H9 (cell line): ENCODE measurements around the gene ANKFY1. TPM values are rescaled to one million over a fixed set of nuclear protein-coding genes. Genes with fewer than 3 reads are reported as not detected.

Source experiments
- DNase-seq: peaks from one replicate; pipeline ENCODE4 v3.0.0-alpha.2; 2017
- H2AFZ ChIP-seq: one replicate; pipeline ENCODE4 v1.6.1; 2013; ENCODE audit warnings: mild to moderate bottlenecking, low read length, control low read depth, moderate library complexity
- H2AK5ac ChIP-seq: 2 replicates; pipeline ENCODE4 v1.6.1; 2013; ENCODE audit warnings: low read length, control low read depth, mixed read lengths; ENCODE audit not compliant: insufficient read length
- H2BK120ac ChIP-seq: one replicate; pipeline ENCODE4 v1.6.1; 2013; ENCODE audit warnings: low read depth, mild to moderate bottlenecking, low read length, control low read depth, inconsistent platforms; ENCODE audit not compliant: poor library complexity, severe bottlenecking
- H2BK12ac ChIP-seq: 2 replicates; pipeline ENCODE4 v1.6.1; 2013; ENCODE audit warnings: low read length, control low read depth, mixed read lengths, low read depth; ENCODE audit not compliant: insufficient read length
- H2BK15ac ChIP-seq: 2 replicates; pipeline ENCODE4 v1.6.1; 2013; ENCODE audit warnings: low read depth, low read length, control low read depth
- H2BK20ac ChIP-seq: one replicate; pipeline ENCODE4 v1.6.1; 2013; ENCODE audit warnings: low read depth, mild to moderate bottlenecking, low read length, control low read depth, inconsistent platforms; ENCODE audit not compliant: poor library complexity, severe bottlenecking
- H2BK5ac ChIP-seq: 2 replicates; pipeline ENCODE4 v1.6.1; 2013; ENCODE audit warnings: low read length, control low read depth, mixed read lengths; ENCODE audit not compliant: insufficient read length
- H3K14ac ChIP-seq: 2 replicates; pipeline ENCODE4 v1.6.1; 2013; ENCODE audit warnings: low read length, control low read depth; ENCODE audit not compliant: insufficient read depth
- H3K18ac ChIP-seq: 2 replicates; pipeline ENCODE4 v1.6.1; 2013; ENCODE audit warnings: low read depth, mild to moderate bottlenecking, mixed read lengths, low read length, control low read depth; ENCODE audit not compliant: insufficient read length
- H3K23ac ChIP-seq: 2 replicates; pipeline ENCODE4 v1.6.1; 2013; ENCODE audit warnings: low read length, control low read depth, mixed read lengths, low read depth; ENCODE audit not compliant: insufficient read length
- H3K23me2 ChIP-seq: 2 replicates; pipeline ENCODE4 v1.6.1; 2013; ENCODE audit warnings: low read depth, mild to moderate bottlenecking, mixed read lengths, low read length, control low read depth; ENCODE audit not compliant: insufficient read length, poor library complexity, severe bottlenecking
- H3K27ac ChIP-seq: 2 replicates; pipeline ENCODE4 v1.5.1; 2013; ENCODE audit warnings: low read length, control low read depth, mixed read lengths, low read depth; ENCODE audit not compliant: insufficient read length
- H3K27me3 ChIP-seq: 2 replicates; pipeline ENCODE4 v1.6.1; 2013; ENCODE audit warnings: low read length, control low read depth, inconsistent platforms; ENCODE audit not compliant: insufficient read depth
- H3K4ac ChIP-seq: 2 replicates; pipeline ENCODE4 v1.6.1; 2013; ENCODE audit warnings: low read depth, mild to moderate bottlenecking, control low read depth, inconsistent platforms, low read length, moderate library complexity
- H3K4me1 ChIP-seq: 2 replicates; pipeline ENCODE4 v1.6.1; 2013; ENCODE audit warnings: low read length, control low read depth, inconsistent platforms; ENCODE audit not compliant: insufficient read depth
- H3K4me2 ChIP-seq: 2 replicates; pipeline ENCODE4 v1.6.1; 2013; ENCODE audit warnings: low read length, control low read depth, mixed read lengths; ENCODE audit not compliant: insufficient read length, insufficient read depth
- H3K56ac ChIP-seq: 2 replicates; pipeline ENCODE4 v1.6.1; 2013; ENCODE audit warnings: low read depth, mild to moderate bottlenecking, mixed read lengths, low read length, control low read depth; ENCODE audit not compliant: insufficient read length
- H3K79me1 ChIP-seq: 2 replicates; pipeline ENCODE4 v1.6.1; 2013; ENCODE audit warnings: low read depth, mild to moderate bottlenecking, moderate library complexity, low read length, control low read depth, inconsistent platforms; ENCODE audit not compliant: insufficient read depth, poor library complexity, severe bottlenecking
- H3K79me2 ChIP-seq: 2 replicates; pipeline ENCODE4 v1.6.1; 2013; ENCODE audit warnings: low read length, control low read depth, inconsistent platforms; ENCODE audit not compliant: insufficient read depth
- H3K9ac ChIP-seq: 2 replicates; pipeline ENCODE4 v1.6.1; 2013; ENCODE audit warnings: low read length, control low read depth, mixed read lengths; ENCODE audit not compliant: insufficient read length; ENCODE audit errors: extremely low read depth
- H3K9me3 ChIP-seq: one replicate; pipeline ENCODE4 v1.6.1; 2013; ENCODE audit warnings: low read depth, low read length, inconsistent platforms; ENCODE audit not compliant: control insufficient read depth
- H3T11ph ChIP-seq: one replicate; pipeline ENCODE4 v1.6.1; 2013; ENCODE audit warnings: mild to moderate bottlenecking, low read length, control low read depth, inconsistent platforms
- H4K20me1 ChIP-seq: one replicate; pipeline ENCODE4 v1.6.1; 2013; ENCODE audit not compliant: control insufficient read depth, insufficient read length, insufficient read depth
- H4K5ac ChIP-seq: 2 replicates; pipeline ENCODE4 v1.6.1; 2013; ENCODE audit warnings: low read depth, mild to moderate bottlenecking, mixed read lengths, low read length, control low read depth; ENCODE audit not compliant: insufficient read length
- H4K8ac ChIP-seq: replicated peaks from 2 replicates; pipeline ENCODE4 v1.6.1; 2013; ENCODE audit warnings: low read length, control low read depth, mixed read lengths, low read depth; ENCODE audit not compliant: insufficient read length
- H4K91ac ChIP-seq: 2 replicates; pipeline ENCODE4 v1.6.1; 2013; ENCODE audit warnings: low read depth, mild to moderate bottlenecking, moderate library complexity, mixed read lengths, low read length, control low read depth; ENCODE audit not compliant: insufficient read length
- H3K27ac Mint-ChIP-seq, 3 experiments: 2 replicates in 2 of 3; 3 replicates in 1 of 3; pipeline ENCODE4 v1.8.0; 2020 to 2021; ENCODE audit warnings: mixed read lengths in 3 of 3, mild to moderate bottlenecking in 1 of 3, moderate library complexity in 1 of 3
- H3K27me3 Mint-ChIP-seq: 2 replicates; pipeline ENCODE4 v1.8.0; 2021; ENCODE audit warnings: low read depth, mild to moderate bottlenecking, moderate library complexity, mixed read lengths
- H3K36me3 Mint-ChIP-seq, 3 experiments: 2 replicates in 2 of 3; 3 replicates in 1 of 3; pipeline ENCODE4 v1.8.0; 2020 to 2021; ENCODE audit warnings: low read depth in 3 of 3, mixed read lengths in 3 of 3; ENCODE audit not compliant: insufficient read depth in 1 of 3
- H3K4me1 Mint-ChIP-seq, 2 experiments: 2 replicates each; pipeline ENCODE4 v1.8.0; 2020; ENCODE audit warnings: mixed read lengths in 2 of 2
- H3K4me3 Mint-ChIP-seq, 2 experiments: 2 replicates in 1 of 2; 3 replicates in 1 of 2; pipeline ENCODE4 v1.8.0; 2020 to 2021; ENCODE audit warnings: mild to moderate bottlenecking in 2 of 2, mixed read lengths in 2 of 2, moderate library complexity in 1 of 2
- H3K9me3 Mint-ChIP-seq, 2 experiments: 2 replicates in 1 of 2; 3 replicates in 1 of 2; pipeline ENCODE4 v1.8.0; 2020; ENCODE audit warnings: mild to moderate bottlenecking in 2 of 2, mixed read lengths in 2 of 2, moderate library complexity in 1 of 2
- WGBS: extraction: QIAGEN DNeasy Blood & Tissue Kit; methylation state at CpG from one replicate; pipeline ENCODE4 v1.1.7; 2013; ENCODE audit warnings: missing lambda C conversion rate, low lambda C conversion rate, mixed read lengths; ENCODE audit not compliant: insufficient read length; ENCODE audit errors: extremely low coverage; 5-methylcytosine and 5-hydroxymethylcytosine counted together
- total RNA-seq: library from RNA; stranded (reverse); gene quantifications from 2 replicates; pipeline ENCODE4 v1.2.1, GENCODE V29; 2021
- TF ChIP-seq, protein P1 (sequence below): fragments of 200-600 bp; sonication (generic); conservative IDR thresholded peaks from 3 replicates; pipeline ENCODE4 v1.8.0; 2021; ENCODE audit warnings: antibody characterized with exemption, mild to moderate bottlenecking

The ANKFY1 gene
- total RNA-seq, 1 experiment from 2014 or later = 51.9 TPM

DNA sequence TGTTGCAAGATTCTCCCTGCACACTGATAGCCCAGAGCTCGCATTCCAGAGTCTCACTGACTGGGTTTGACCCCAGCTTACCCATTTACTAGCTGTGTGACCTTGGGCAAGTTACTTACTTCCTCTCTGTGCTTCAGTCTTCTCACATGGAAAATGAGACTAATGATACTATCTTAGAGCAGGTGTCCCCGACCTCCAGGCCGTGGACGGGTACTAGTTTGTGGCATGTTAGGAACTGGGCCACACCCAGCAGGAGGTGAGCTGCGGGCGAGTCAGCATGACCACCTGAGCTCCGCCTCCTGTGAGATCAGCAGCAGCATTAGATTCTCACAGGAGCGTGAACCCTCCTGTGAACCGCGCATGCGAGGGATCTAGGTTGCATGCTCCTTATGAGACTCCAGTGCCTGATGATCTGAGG, 15.8 kb downstream of the ANKFY1 start:
- Histone ChIP-seq H4K20me1 (peaks cover 4% of the 10 kb centered on the region), H3K56ac (no peak overlapping the region), H3K4ac (no peak overlapping the region), H3T11ph (no peak overlapping the region), H3K4me1 (peaks cover 5% of the 10 kb centered on the region; the same call in 1 of the 2 replicates), H4K8ac (no peak overlapping the region), H3K27me3 (no peaks in the 10 kb centered on the region), H2AK5ac (no peak overlapping the region), H3K79me1 (peaks cover 13% of the 10 kb centered on the region), H3K9ac (no peak overlapping the region), H2BK15ac (no peak overlapping the region), H3K27ac (no peak overlapping the region), H3K23ac (no peak overlapping the region), H4K91ac (no peak overlapping the region), H3K4me2 (no peak overlapping the region), H2BK12ac (no peak overlapping the region), H2AFZ (no peak overlapping the region), H2BK5ac (no peak overlapping the region), H3K23me2 (no peaks in the 10 kb centered on the region), H4K5ac (no peak overlapping the region), H3K9me3 (no peaks in the 10 kb centered on the region), H2BK120ac (no peak overlapping the region), H3K14ac (no peak overlapping the region), H3K18ac (no peak overlapping the region), H2BK20ac (no peak overlapping the region), H3K79me2 (peaks cover 13% of the 10 kb centered on the region; the same call in 1 of the 2 replicates)
- H3K9me3 Mint-ChIP-seq = no peaks in the 10 kb centered on the region
- H3K4me3 Mint-ChIP-seq = no peak overlapping the region; a peak in 1 of 5 replicates
- DNase-seq = peak; percentile 75
- peaks cover 20 to 23% of the 10 kb centered on the region in 2 experiments for H3K4me1 Mint-ChIP-seq
- WGBS = no CpG with 5 or more reads among the region's 11 CpGs
- H3K36me3 Mint-ChIP-seq = peaks cover 0 to 5% (median 4%) of the 10 kb centered on the region in 3 experiments; a peak in 2 of 7 replicates
- peak overlapping the region; percentile 75 to 98 (median 85); a peak in 5 of 7 replicates for H3K27ac Mint-ChIP-seq
- TF ChIP-seq, protein P1, sequence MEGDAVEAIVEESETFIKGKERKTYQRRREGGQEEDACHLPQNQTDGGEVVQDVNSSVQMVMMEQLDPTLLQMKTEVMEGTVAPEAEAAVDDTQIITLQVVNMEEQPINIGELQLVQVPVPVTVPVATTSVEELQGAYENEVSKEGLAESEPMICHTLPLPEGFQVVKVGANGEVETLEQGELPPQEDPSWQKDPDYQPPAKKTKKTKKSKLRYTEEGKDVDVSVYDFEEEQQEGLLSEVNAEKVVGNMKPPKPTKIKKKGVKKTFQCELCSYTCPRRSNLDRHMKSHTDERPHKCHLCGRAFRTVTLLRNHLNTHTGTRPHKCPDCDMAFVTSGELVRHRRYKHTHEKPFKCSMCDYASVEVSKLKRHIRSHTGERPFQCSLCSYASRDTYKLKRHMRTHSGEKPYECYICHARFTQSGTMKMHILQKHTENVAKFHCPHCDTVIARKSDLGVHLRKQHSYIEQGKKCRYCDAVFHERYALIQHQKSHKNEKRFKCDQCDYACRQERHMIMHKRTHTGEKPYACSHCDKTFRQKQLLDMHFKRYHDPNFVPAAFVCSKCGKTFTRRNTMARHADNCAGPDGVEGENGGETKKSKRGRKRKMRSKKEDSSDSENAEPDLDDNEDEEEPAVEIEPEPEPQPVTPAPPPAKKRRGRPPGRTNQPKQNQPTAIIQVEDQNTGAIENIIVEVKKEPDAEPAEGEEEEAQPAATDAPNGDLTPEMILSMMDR = no peak
- no peaks in the 10 kb centered on the region for H3K27me3 Mint-ChIP-seq
